Neutrophil (primary cell): ENCODE measurements around the gene CNNM3.
"Not testable (repeated sequence)": the region's sequence is repeated elsewhere in the genome, so short reads cannot be mapped to it uniquely, and the experiment has no call there.

ENCODE experiments used
- H3K27ac ChIP-seq: fragments of 200-600 bp; sonication (generic); 2 replicates; pipeline ENCODE4 v1.5.1; 2016; ENCODE audit warnings: mild to moderate bottlenecking, moderate library complexity
- H3K27me3 ChIP-seq: fragments of 200-600 bp; sonication (generic); 2 replicates; pipeline ENCODE4 v1.6.0; 2016; ENCODE audit warnings: mild to moderate bottlenecking
- H3K36me3 ChIP-seq: fragments of 200-600 bp; sonication (generic); 2 replicates; pipeline ENCODE4 v1.5.1; 2017
- H3K4me1 ChIP-seq, 2 experiments: fragments of 200-600 bp in 1 of 2; sonication (generic) in 1 of 2; 1 replicate in 1 of 2; 2 replicates in 1 of 2; pipeline versions ENCODE4 v1.5.1 to v1.6.1; 2013 to 2016; ENCODE audit warnings: low read depth in 1 of 2, low read length in 1 of 2, mild to moderate bottlenecking in 1 of 2, moderate library complexity in 1 of 2; ENCODE audit not compliant: control insufficient read depth in 1 of 2, insufficient read depth in 1 of 2
- H3K4me3 ChIP-seq, 2 experiments: fragments of 200-600 bp in 1 of 2; sonication (generic) in 1 of 2; 1 replicate in 1 of 2; 2 replicates in 1 of 2; pipeline ENCODE4 v1.5.1; 2013 to 2016; ENCODE audit warnings: low read depth in 1 of 2, low read length in 1 of 2, mild to moderate bottlenecking in 1 of 2, moderate library complexity in 1 of 2
- H3K9me3 ChIP-seq: fragments of 200-600 bp; sonication (generic); 2 replicates; pipeline ENCODE4 v1.5.1; 2016
- TF ChIP-seq, protein P1 (sequence below): fragments of 200-600 bp; sonication (generic); IDR thresholded peaks from 2 replicates; pipeline ENCODE4 v1.5.1; 2016; ENCODE audit warnings: antibody characterized with exemption

CNNM3 gene

DNA sequence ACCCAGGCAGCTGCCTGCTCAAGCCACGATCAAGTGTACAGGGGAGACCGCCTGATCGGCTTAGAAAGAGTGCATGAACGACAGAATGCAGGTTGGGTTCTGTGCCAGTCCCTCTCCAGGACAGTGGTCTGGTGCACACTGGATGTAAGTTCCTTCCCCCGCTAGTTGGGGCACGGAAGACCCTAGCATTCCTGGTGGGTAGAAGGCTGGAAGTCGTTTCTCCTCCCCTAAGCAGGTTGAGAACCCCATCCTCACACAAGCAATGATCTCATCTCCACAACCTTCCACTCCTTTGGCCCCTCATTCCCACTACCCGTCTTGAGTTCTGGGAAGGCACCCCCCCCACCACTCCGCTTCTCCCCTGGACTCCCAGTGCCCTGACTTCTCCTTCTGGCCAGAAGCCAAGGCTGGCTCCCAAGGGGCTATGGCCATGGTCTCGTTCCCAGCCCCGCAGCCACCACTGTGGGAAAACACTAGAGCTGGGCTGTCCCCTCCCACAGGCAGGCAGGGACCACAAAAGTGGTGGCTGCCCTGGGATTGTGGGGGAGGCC is 43.1 kb downstream of the CNNM3 start:
- Histone ChIP-seq H3K27me3 (peaks cover 56% of the 10 kb centered on the region), H3K4me1 (peaks cover 37 to 50% of the 10 kb centered on the region in 2 experiments), H3K36me3 (no peaks in the 10 kb centered on the region), H3K27ac (no peak overlapping the region), H3K9me3 (no peaks in the 10 kb centered on the region), H3K4me3 (peak overlapping the region; percentile 58 to 98)
- TF ChIP-seq, protein P1, sequence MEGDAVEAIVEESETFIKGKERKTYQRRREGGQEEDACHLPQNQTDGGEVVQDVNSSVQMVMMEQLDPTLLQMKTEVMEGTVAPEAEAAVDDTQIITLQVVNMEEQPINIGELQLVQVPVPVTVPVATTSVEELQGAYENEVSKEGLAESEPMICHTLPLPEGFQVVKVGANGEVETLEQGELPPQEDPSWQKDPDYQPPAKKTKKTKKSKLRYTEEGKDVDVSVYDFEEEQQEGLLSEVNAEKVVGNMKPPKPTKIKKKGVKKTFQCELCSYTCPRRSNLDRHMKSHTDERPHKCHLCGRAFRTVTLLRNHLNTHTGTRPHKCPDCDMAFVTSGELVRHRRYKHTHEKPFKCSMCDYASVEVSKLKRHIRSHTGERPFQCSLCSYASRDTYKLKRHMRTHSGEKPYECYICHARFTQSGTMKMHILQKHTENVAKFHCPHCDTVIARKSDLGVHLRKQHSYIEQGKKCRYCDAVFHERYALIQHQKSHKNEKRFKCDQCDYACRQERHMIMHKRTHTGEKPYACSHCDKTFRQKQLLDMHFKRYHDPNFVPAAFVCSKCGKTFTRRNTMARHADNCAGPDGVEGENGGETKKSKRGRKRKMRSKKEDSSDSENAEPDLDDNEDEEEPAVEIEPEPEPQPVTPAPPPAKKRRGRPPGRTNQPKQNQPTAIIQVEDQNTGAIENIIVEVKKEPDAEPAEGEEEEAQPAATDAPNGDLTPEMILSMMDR: no peak

DNA sequence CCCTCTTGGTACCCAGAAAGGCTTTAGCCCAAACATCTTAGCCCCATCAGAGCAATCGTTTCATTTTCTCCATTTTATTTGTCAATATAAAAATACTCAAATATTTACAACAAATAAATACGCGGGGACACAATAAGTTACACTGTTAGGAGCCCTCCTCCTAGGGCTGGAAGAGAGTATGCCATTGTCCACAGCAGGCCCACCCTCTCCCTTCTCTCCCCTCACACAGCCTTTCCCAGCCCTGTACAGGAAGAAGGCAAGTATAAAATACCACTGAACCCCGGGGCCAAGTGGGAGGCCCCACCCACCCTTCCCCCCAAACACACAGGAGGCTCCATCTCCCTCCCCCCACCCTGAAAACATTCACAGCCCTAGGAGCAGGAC is 43.6 kb downstream of the CNNM3 start:
- H3K27ac ChIP-seq: no peak overlapping the region
- H3K4me3 ChIP-seq: no peak overlapping the region
- peaks cover 37 to 54% of the 10 kb centered on the region in 2 experiments for H3K4me1 ChIP-seq
- TF ChIP-seq, protein P1: no peak
- H3K27me3 ChIP-seq: peaks cover 61% of the 10 kb centered on the region
- no peaks in the 10 kb centered on the region for H3K36me3 ChIP-seq
- H3K9me3 ChIP-seq: no peaks in the 10 kb centered on the region

DNA sequence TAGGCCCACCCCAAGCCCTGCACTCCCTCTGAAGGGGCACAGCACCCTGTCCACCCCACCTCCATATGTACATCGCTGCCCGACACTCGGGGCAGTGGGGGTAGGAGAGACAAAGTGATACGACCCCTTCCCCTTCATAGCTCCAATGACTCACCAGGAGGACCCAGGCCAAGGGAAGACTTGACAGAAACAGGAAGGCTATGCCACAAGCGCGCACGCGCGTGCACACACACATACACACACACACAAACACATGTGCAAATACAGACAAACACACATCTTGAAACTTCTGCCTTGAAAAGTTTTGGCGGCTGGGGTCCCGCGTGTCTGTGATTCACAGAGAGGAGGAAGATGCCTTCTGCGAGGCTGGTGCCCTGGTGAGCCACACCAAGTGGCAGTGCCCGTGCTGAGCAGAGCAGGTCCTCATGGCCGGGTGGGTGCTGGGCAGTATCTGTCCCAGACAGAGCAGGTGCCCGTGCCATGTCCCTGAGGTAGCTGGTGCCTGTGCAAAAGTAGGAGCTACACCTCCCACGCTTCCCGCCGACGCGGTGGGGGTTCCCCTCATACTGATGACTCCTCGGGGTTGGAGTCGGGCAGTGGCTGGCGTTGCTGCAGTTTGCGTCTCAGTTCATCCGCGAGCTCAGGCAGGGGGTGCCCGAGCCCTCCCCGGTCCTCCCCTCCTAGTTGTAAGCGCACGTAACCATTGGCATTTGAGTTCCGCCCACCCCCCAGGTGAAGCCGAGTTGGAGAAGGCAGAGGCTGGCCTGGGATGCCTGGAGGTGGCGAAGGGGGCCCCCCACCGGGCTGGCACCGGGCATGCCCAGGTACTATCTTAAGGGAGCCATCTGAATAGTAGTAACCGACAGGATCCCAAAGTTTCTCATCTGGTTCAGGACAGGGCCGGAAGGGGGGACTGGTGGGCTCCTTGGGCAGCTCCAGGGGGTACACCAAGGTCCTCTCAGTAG is 44.3 kb downstream of the CNNM3 start:
- Histone ChIP-seq H3K36me3 (no peaks in the 10 kb centered on the region), H3K27ac (no peak overlapping the region)

DNA sequence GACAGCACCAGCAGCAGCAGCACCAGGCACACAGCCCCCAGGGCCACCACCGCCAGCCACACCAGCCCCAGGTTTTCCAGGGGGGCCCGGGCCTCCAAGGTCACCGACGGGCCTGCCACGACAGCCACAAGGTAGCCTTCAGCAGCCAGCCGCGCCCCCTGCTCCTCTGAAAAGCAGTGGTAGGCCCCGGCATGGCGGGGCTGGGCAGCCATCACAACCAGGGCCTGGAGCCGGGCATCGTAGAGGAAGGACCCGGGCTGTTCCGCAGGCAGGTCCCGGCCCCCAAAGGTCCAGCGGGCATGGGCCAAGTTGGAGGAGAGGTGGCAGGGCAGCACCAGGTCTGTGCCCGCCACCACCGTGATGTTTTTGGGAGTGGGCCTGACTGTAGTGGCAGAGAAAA is 45.0 kb downstream of the CNNM3 start:
- H3K27me3 ChIP-seq: peaks cover 75% of the 10 kb centered on the region
- H3K27ac ChIP-seq: no peak overlapping the region
- H3K4me1 ChIP-seq: peaks cover 39 to 68% of the 10 kb centered on the region in 2 experiments
- TF ChIP-seq, protein P1: no peak
- H3K36me3 ChIP-seq: no peaks in the 10 kb centered on the region
- no peak overlapping the region for H3K4me3 ChIP-seq
- no peaks in the 10 kb centered on the region for H3K9me3 ChIP-seq

More for the DNA sequence above, 44.3 kb downstream of the CNNM3 start:
- Histone ChIP-seq H3K27me3 (peaks cover 68% of the 10 kb centered on the region), H3K9me3 (no peaks in the 10 kb centered on the region), H3K4me1 (peaks cover 37 to 60% of the 10 kb centered on the region in 2 experiments), H3K4me3 (no peak overlapping the region)
- TF ChIP-seq, protein P1: no peak

DNA sequence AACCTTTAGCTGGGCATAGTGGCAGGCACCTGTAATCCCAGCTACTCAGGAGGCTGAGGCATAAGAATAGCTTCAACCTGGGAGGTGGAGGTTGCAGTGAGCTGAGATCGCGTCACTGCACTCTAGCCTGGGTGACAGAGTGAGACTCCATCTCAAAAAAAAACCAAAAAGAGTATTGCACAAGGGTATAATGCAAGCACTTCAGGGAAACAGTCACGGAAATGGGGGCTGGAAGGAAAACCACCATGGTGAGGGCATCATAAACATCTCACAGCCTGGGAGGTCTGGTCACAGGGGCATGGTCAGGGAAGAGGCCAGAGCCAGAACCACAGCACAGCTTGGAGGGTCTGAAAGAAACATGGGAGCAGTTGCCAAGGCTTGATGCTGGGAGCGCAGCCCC is 47.0 kb downstream of the CNNM3 start:
- not testable (repeated sequence) for H3K36me3 ChIP-seq, H3K27ac ChIP-seq, H3K9me3 ChIP-seq
- Histone ChIP-seq H3K27me3 (peaks cover 95% of the 10 kb centered on the region), H3K4me3 (peak overlapping the region in 1 of 2 experiments; percentile 20), H3K4me1 (peaks cover 50 to 77% of the 10 kb centered on the region in 2 experiments)
